GM21526 (cell line): Measurements from ENCODE around the gene FBXL14.
"Not testable (repeated sequence)": the region's sequence is repeated elsewhere in the genome, so short reads cannot be mapped to it uniquely, and the experiment has no call there.

Experiments
- ATAC-seq: cut with Tn5 transposase; IDR thresholded peaks from one replicate; pipeline ENCODE4 v1.9.1; 2021; ENCODE audit warnings: moderate library complexity; ENCODE audit not compliant: unreplicated experiment, low FRiP score

FBXL14 gene

GRCh38 chr12:1622406-1622805 lies 28.0 kb upstream of the FBXL14 start:
- ATAC-seq = no peak

GRCh38 chr12:1620092-1620491 lies 25.7 kb upstream of the FBXL14 start:
- no peak for ATAC-seq

- ATAC-seq = no peak
Observed at GRCh38 chr12:1619587-1619986, 25.2 kb upstream of the FBXL14 start.

GRCh38 chr12:1619159-1619558 lies 24.8 kb upstream of the FBXL14 start:
- ATAC-seq = no peak

- no peak for ATAC-seq
Observed at GRCh38 chr12:1618489-1618888, 24.1 kb upstream of the FBXL14 start.

- ATAC-seq = no peak
Observed at GRCh38 chr12:1616233-1617066, 22.1 kb upstream of the FBXL14 start.

- ATAC-seq = no peak
Observed at GRCh38 chr12:1614360-1614759, 20.0 kb upstream of the FBXL14 start.

- ATAC-seq = no peak
Observed at GRCh38 chr12:1613860-1614259, 19.5 kb upstream of the FBXL14 start.

GRCh38 chr12:1611803-1612572 lies 17.6 kb upstream of the FBXL14 start:
- ATAC-seq = no peak

- no peak for ATAC-seq
Observed at GRCh38 chr12:1610072-1610643, 15.8 kb upstream of the FBXL14 start.

- no peak for ATAC-seq
Observed at GRCh38 chr12:1608713-1609119, 14.3 kb upstream of the FBXL14 start.

GRCh38 chr12:1607940-1608712 lies 13.7 kb upstream of the FBXL14 start:
- ATAC-seq = no peak

GRCh38 chr12:1606021-1606622 lies 11.7 kb upstream of the FBXL14 start:
- ATAC-seq = no peak

GRCh38 chr12:1605129-1606020 lies 11.0 kb upstream of the FBXL14 start:
- no peak for ATAC-seq

- no peak for ATAC-seq
Observed at GRCh38 chr12:1604464-1604863, 10.1 kb upstream of the FBXL14 start.

- no peak for ATAC-seq
Observed at GRCh38 chr12:1603269-1603993, 9.1 kb upstream of the FBXL14 start.

- not testable (repeated sequence) for ATAC-seq
Observed at GRCh38 chr12:1602706-1603105, 8.3 kb upstream of the FBXL14 start.

- ATAC-seq = no peak
Observed at GRCh38 chr12:1598757-1599156, 4.4 kb upstream of the FBXL14 start.
